HG03196 (cell line): ENCODE measurements around the gene FABP7.
"Not testable (repeated sequence)": the region's sequence is repeated elsewhere in the genome, so short reads cannot be mapped to it uniquely, and the experiment has no call there.

Experiments
- ATAC-seq: cut with Tn5 transposase; IDR thresholded peaks from one replicate; pipeline ENCODE4 v1.9.1; 2021; ENCODE audit not compliant: unreplicated experiment

The FABP7 gene

DNA sequence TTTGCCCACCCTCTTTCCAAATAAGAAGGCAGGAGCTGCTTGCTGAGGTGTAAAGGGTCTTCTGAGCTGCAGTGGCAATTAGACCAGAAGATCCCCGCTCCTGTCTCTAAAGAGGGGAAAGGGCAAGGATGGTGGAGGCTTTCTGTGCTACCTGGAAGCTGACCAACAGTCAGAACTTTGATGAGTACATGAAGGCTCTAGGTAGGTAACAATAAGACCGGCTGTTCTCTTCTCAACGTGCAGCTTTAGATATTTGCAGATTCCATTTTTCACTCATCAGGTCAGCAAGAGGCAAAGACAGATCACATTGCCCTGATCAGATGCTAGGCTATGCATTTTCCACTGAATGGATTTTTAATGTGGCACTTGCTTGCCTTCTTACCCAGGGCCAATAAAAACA is at the start of gene FABP7:
TSS of gene FABP7 (plus strand) at position 50 of the 400 bp plus-strand sequence. CDS start at position 129, 79 bp downstream.
- no peak for ATAC-seq

DNA sequence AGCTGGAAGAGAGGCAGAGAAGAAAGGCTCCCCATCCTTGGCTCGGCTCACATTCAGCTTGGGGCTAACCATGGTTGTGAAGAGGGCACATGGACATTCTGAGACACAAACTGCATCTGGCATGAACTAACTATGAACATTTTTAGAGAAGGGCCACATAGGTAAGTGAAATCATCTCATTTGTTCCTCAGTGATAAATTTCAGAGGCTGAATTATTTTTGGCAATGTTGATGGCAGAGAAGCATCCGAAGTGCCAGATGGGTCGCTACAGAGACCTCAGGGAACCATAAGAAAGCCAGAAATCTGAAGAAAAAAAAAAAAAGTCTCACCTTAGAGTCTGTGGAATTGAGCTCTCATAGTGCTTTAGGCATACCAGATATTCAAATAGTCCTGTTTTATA is 49.2 kb upstream of the FABP7 start:
- ATAC-seq, result no peak

DNA sequence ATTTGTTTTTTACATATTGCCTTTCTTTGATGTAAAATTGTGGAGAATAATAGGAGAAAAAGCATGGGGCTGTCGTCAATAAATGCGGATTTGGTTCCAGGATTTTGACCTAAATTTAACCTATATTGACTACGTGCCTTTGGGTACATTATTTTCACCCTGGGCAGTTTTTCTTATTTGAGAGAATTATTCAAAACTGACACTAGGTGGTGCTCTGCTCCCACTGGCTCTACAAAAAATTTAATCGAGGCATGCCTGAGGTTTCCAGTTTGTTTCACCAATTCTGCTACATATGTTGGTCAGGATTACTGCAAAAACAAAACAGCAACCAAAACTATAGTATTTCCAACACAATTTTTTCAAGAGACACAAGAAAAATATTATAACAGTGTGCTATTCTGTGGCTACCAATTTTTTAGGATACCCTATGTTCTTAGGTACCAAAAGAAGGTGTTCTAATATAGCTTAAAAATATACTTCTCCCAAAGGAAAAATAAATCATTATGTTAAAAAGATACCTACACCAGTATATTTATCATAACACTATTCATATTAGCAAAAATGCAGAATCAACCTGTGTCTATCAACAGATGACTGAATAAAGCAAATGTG is 48.6 kb upstream of the FABP7 start:
- no peak for ATAC-seq

DNA sequence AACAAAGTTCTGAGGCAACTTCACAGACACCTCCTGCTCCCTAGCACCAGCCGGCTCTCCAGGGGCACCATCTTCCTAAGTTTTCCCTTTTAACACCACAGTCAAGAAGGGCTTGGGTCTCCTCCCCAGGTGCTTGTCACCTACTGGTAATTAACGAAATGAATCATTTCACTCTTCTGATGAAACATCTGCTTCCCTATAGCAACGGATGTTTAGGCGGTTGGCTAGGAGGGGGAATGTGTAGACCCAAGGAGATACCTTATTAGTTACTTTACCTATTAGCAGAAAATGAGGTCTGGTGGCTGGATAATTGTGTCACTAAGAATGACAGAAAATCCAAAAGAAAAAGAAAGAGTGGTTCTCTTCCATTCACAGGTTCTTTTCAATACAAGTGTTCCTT is 46.3 kb upstream of the FABP7 start:
- ATAC-seq, result no peak

DNA sequence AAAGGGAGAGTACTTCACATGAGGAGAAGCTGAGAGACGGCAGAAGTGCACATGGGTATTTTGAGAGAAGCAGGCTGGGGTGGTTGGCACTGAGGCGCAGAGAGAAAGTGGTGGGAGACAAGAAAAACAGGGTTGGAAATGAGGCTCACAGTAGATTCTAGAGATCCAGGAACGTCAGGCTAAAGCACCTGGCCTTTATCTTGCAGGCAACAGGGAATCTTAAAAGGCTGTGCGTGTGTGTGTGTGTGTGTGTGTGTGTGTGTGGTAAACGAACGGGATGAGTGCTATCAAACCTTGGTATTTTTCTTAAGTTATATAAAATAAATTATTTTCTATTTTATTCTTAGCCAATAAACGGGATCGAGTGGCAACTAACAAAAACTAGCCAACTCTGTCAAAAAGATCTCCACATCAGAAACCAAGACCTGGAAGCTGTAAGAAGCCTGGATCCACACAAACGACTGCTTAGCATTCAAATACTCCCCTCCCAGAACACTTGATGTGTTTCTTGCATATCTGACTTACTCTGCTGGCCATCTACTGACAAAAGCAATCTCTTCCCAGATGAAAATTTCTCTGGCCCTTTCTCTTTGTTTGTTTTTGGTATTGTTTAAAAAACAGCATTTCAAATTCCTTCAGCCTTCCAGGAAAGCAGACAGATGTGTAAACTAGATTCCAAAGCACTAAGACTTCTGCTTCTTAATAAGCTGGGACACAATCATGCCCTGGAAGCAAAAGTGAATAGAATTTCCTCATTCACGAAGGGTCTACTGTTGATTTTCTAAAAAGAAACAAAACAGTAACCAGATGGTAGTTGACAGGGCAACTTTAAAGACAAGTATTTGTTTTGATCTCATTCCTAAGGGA is 44.8 kb upstream of the FABP7 start:
- no peak for ATAC-seq

DNA sequence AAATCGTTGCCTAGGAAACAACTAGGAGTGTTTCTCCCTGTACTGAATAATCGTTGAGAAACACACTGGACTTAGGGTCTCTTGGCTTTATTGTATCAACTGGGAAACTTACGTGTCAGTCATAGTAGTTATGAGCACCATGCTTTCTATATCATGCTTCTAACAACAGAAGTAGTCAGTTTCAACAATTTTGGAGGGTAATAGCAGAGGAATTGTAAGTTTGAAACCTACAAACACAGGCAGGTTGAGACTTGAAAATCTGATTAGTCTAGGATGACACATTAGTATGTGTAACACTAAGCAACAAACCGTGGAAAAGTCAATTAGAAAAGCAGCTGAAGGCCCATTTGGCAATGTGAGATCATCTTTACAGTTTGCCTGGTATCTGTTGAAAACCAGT is 43.9 kb upstream of the FABP7 start:
- ATAC-seq, result no peak

DNA sequence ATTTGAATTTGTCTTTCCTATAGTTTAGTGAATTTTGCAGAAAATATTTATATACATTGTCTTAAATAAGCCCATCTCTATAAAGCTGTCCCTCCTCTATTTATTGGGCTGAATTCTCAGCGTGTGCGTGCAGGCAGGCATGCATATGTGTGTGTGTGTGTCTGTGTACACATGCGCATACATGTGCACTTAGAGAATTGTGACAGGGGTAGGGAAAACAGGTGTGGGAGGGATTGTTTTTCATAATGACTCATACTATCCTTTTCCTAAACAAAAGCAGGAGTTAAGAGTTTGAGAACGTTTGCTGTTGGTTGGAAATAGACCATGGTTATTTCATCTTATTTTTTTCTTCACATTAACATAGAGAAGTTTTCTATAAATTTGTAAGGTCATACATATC is 43.4 kb upstream of the FABP7 start:
- ATAC-seq, result no peak

DNA sequence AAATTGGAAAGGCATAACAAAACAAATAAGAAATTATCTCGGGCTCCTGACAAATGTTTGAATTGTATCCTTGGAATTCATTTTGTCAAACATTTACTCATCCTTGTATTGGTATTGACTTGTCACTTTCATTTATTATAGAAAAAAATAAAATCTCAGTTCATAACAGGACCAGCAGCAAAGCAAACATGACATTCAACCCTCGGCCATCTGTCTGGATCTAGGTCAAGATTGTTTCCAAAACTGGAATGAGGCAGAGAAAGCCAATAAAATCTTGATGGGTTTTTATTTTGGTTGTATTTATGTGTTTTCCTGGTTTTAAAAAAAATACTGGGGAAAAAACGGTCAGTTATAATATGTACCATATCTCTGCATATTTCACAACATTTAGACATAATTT is 42.9 kb upstream of the FABP7 start:
- no peak for ATAC-seq

DNA sequence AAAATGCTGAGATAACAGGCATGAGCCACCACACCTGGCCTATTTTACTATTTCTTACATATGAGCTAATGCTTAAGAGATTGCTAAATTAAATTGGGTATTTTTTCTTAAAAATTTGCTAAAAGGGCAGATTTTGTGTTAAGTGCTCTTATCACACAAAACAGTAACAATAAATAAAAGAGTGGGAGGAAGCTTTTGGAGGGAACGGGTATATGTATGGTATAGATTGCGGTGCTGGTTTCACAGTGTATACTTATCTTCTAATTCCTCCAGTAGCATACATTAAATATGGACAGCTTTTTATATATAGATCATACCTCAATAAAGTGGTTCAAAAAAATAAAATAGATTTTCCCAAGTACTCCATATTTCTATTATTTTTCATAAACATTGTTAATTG is 39.4 kb upstream of the FABP7 start:
- no peak for ATAC-seq

DNA sequence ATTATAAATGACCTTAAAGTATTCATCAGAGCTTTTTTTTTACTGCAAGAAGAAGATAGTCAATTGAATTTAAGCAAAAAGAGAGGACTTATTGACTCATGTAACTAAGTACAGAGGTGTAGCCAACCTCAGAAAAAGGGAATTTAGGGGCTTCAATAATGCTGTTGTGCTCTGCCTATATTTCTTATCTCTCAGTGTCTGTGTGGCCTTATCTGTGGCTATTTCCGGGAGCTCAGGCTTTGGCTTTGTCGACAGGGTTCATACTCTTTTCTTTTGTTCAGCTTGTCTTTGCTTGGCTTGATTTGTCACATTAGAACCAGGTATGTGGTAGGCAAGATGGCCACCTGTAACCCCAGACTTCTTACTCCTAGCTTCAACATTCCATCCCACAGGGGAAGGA is 38.6 kb upstream of the FABP7 start:
- ATAC-seq, result no peak

DNA sequence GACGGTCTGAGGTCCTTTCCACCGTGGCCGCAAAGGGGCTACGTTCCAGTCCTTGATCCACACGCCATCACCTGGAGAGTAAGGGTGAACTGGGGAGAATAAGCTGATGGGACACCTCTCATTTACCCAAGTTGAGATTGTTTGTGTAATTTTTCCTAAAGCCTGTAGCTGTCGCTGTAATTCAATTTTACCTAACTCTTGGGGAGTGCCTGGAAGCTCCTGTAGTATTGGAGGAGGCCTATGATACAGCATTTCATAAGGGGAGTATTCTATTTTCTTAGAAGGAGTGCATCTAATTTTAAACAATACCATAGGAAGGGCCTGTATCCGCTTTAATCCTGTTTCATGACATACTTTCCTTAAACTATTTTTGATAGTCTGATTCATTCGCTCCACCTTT is 35.3 kb upstream of the FABP7 start:
- not testable (repeated sequence) for ATAC-seq

DNA sequence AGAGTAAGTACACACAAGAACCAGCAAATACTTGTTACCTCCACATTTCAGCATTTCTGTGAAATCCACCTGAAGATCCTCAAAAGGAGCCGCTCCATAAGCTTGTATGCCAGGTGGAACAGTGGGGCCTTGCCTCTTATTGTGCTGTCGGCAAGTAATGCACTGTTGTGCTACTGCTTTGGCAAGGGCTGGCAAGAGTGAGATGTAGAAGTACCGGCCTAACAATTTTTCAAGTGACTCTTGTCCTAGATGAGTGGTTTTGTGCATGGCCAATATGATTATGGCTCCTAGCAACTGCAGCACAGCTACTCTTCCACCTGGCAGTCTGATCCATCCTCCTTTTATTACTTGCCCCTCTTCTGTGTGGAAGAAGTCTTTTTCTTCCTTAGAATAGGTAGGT is 34.7 kb upstream of the FABP7 start:
- ATAC-seq, result not testable (repeated sequence)

DNA sequence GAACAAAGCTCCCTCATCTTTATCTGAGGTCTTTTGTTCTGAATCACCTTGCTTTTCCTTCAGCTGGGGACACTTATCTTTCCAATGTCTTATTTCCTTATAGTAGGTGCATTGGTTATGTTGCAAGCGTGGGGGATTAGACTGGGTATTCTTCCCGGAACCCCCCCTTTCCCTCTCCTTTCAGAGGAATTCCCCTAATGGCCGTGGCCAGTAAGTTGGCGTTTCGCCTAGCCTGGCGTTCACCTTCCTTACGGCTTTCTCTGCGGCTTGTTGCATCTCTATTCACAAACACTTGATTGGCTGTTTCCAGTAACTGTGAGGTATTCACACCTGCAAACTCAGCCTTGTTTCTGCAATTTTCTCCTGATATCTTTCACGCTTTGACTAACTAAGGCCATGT is 32.8 kb upstream of the FABP7 start:
- no peak for ATAC-seq

DNA sequence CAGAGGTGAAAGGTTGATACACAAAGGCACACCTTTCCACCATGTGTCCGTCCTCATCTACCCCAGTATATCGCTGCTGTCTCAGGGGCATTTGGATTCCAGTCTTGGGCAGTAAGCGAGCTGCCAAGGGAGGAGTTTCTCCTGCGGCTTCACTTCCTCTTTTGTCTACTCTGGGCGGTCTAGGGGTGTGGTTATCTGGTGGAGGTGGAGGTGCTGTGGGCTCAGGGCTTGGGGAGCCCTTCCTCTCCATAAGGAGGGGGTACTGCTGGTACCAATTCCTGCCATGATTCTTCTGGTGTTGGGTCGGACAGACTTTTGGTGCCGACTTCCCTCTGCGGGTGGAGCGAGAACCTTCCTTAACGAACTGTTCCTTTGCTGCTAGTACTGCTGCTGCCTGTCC is 31.9 kb upstream of the FABP7 start:
- no peak for ATAC-seq

DNA sequence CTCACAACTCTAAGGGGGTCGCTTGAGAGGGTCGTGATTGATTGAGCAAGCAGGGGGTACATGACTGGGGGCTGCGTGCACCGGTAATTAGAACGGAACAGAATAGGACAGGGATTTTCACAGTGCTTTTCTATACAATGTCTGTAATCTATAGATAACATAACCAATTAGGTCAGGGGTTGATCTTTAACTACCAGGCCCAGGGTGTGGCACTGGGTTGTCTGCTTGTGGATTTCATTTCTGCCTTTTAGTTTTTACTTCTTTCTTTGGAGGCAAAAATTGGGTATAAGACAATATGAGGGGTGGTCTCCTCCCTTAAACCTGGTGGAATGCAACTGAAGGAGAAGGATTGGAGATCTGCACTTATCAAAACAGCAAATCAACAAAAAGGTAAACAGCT is 30.6 kb upstream of the FABP7 start:
- ATAC-seq, result not testable (repeated sequence)

DNA sequence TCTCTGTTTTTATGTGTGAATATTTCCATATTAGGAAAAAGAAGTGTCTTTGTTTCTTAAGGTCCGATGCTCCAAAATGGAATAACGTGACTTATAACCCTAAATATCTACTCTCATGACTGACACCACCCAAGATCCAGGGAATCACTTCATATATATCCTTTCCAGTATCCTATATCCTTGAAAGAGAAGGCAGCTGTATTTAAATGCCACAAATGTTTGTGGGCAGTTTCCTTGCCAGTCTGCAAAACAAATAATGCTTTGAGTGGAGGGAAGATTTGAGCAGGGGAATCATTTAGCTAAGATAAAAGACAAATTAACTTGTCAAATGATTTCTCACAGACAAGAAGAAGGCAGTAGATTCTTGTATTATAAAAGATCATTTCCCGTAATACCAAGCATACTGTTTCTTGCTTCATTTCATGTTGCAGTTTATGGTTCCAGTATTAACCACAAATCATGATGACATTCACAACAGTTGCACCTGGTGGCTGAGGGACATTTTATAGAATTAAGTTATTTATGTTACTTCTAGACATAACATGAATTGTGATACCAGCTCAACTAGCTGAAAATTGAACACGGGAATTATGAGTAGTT is 30.0 kb upstream of the FABP7 start:
- ATAC-seq, result no peak

DNA sequence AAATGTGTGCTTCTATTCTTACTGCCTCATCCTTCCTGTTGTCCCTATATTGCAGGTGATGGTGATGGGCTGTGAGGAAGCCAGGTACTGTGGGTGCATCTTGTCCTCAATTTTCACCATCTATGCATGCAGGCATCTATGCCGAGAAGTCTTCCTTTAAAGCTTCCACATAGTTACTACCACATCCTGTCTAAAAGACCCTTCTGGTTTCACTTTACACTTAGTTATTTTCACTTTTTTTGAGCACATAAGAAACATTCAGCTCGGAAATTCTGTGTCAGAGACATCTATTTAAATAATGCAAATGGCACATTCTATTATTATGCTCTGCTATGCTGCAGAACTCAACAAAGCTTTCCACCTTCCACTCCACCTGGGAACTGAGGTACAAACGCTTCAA is 28.2 kb upstream of the FABP7 start:
- ATAC-seq, result peak; percentile 86

DNA sequence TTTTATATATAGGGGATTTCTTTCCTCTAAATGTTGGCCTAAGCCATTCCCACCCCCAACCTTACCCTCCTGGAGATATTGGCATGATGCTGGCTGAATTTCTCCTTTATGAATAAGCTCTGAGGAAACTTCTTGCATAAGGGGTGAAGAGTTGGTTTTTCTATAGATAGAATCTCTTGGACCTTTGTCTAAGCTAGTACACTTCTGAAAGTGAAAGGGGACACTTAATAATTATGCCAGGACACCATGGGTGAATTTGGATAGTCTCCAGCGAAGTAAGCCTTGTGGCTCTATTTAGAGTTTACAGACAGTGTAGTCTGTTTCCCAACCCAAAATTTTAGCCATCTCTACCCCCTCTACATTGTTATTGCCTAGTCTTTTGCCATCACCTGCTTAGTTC is 27.1 kb upstream of the FABP7 start:
- no peak for ATAC-seq

DNA sequence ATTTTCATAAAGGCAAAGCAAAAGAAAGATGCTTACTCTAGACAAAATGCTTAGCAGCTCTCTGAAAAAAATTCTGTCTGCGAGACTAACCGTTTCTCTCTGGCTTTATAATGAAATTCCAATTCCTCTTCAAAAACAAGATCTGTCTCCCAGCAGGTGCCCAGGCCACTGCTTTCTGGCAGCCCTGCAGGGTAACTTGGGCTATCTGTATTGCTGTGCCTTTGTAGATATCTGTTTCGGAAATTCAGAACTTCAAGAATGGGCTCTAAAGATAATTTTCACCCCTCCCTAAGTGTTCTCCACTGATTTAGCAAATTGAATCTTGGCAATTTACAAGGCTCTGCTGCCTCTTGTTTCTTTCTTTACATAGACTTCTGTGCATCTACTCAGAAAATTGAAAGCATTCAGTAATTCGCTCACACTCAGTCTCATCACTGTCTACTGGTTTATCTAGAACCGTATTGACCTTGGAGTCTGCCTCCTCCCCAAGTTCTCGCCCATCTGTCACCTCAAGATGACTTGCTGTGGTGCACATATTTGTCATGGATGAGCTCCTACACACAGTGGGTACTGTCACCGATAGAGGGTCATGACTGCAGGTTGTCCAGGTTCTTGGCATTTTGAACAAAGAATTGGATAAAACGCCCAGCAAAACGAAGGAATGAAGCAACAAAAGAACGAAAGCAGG is 26.4 kb upstream of the FABP7 start:
- no peak for ATAC-seq

DNA sequence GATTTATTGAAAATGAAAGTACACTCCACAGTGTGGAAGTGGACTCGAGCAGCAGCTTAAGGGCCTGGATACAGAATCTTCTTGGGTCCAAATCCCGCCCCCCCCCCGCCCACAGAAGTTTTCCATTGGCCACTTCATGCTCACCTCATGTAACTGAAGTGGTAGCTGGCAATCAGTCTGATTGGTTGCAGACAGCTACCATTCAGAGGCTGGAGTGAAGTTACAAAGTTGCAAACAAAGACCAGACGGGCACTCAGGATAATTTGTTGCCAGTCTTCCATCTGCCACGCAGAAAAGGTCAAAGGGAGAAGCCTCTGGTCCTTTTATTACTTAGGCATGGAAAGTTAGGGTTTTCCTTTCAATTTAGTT is 25.8 kb upstream of the FABP7 start:
- ATAC-seq, result no peak

DNA sequence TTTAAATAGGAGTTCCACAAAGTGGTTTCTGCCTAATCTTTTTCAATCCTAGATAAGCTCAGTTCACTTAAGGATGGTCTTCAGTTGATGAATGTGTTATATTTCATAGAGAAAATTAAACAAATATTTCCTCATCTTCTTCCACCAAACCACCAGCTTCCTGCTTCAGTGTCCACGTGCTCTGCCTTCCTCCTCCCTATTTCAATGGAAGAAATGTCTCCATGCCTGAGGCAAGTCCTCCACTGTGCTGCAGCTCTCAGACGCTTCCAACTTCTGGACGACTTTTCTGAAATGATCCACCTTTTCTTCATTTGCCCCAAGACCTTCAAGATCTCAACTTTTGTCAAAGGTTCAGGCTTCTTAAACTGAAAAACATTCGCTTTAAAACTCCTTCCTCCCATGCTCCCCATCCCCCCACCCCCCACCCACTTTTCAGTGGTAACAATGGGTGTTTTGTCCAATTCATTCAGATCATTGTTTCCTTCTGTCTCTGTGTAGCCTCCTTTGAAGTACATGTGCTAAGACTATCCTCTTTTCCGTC is 25.3 kb upstream of the FABP7 start:
- ATAC-seq, result no peak
